KMS-11 (cell line): ENCODE measurements around the gene LRRFIP1.
"Not testable (repeated sequence)": the region's sequence is repeated elsewhere in the genome, so short reads cannot be mapped to it uniquely, and the experiment has no call there.

Experiments used
- H2AFZ ChIP-seq: fragments of 200-600 bp; sonication (generic); 2 replicates; pipeline ENCODE4 v1.6.1; 2016; ENCODE audit warnings: antibody characterized with exemption, mixed run types, low read depth
- H3K27ac ChIP-seq: fragments of 200-600 bp; sonication (generic); 2 replicates; pipeline ENCODE4 v1.6.1; 2016; ENCODE audit warnings: mild to moderate bottlenecking, mixed run types
- H3K27me3 ChIP-seq: fragments of 200-600 bp; sonication (generic); 2 replicates; pipeline ENCODE4 v1.6.1; 2017; ENCODE audit warnings: mild to moderate bottlenecking, low read depth, mixed run types, moderate library complexity; ENCODE audit not compliant: insufficient read depth
- H3K36me3 ChIP-seq: fragments of 200-600 bp; sonication (generic); 2 replicates; pipeline ENCODE4 v1.6.1; 2017; ENCODE audit warnings: mild to moderate bottlenecking, mixed run types; ENCODE audit not compliant: insufficient read depth
- H3K4me1 ChIP-seq: fragments of 200-600 bp; sonication (generic); 2 replicates; pipeline ENCODE4 v1.6.1; 2016; ENCODE audit warnings: mild to moderate bottlenecking, low read depth, mixed run types; ENCODE audit not compliant: poor library complexity, severe bottlenecking
- H3K4me2 ChIP-seq: fragments of 200-600 bp; sonication (generic); 2 replicates; pipeline ENCODE4 v1.7.0; 2016; ENCODE audit warnings: mild to moderate bottlenecking, mixed run types
- H3K4me3 ChIP-seq: fragments of 200-600 bp; sonication (generic); IDR thresholded peaks from 2 replicates; pipeline ENCODE4 v1.6.1; 2017; ENCODE audit warnings: low read depth, low read length, mixed read lengths; ENCODE audit not compliant: insufficient read depth
- H3K79me2 ChIP-seq: fragments of 200-600 bp; sonication (generic); 2 replicates; pipeline ENCODE4 v1.6.1; 2016; ENCODE audit warnings: low read depth, mixed run types; ENCODE audit not compliant: insufficient read depth
- H3K9ac ChIP-seq: fragments of 200-600 bp; sonication (generic); 2 replicates; pipeline ENCODE4 v1.6.1; 2016; ENCODE audit warnings: mild to moderate bottlenecking, mixed run types
- H4K20me1 ChIP-seq: fragments of 200-600 bp; sonication (generic); 2 replicates; pipeline ENCODE4 v1.6.1; 2016; ENCODE audit warnings: mild to moderate bottlenecking, mixed run types; ENCODE audit not compliant: insufficient read depth
- CTCF ChIP-seq: fragments of 200-600 bp; sonication (generic); conservative IDR thresholded peaks from 2 replicates; pipeline ENCODE4 v1.6.1; 2017; ENCODE audit warnings: low read depth, mild to moderate bottlenecking, antibody characterized with exemption, low read length, moderate library complexity, mixed read lengths

LRRFIP1 gene

GRCh38 chr2:237779521-237779920 lies 152.1 kb downstream of the LRRFIP1 start:
- Histone ChIP-seq H3K4me1 (peaks cover 2% of the 10 kb centered on the region), H3K27me3 (no peaks in the 10 kb centered on the region), H2AFZ (no peak overlapping the region), H3K36me3 (no peaks in the 10 kb centered on the region; the same call in 1 of the 2 replicates), H3K4me3 (no peak overlapping the region), H3K9ac (no peak overlapping the region), H3K79me2 (no peaks in the 10 kb centered on the region), H4K20me1 (no peaks in the 10 kb centered on the region), H3K27ac (no peak overlapping the region), H3K4me2 (no peak overlapping the region)
- no peak for TF ChIP-seq CTCF

- Histone ChIP-seq H2AFZ (no peak overlapping the region), H3K27ac (no peak overlapping the region), H3K36me3 (no peaks in the 10 kb centered on the region; the same call in 1 of the 2 replicates), H4K20me1 (no peaks in the 10 kb centered on the region), H3K4me3 (no peak overlapping the region), H3K79me2 (no peaks in the 10 kb centered on the region), H3K9ac (no peak overlapping the region), H3K27me3 (no peaks in the 10 kb centered on the region), H3K4me1 (no peaks in the 10 kb centered on the region), H3K4me2 (no peak overlapping the region)
- TF ChIP-seq CTCF: no peak
Measured at GRCh38 chr2:237782181-237782580, 154.8 kb downstream of the LRRFIP1 start.

- H3K27me3 ChIP-seq, H3K27ac ChIP-seq, H3K4me1 ChIP-seq, H3K36me3 ChIP-seq, H4K20me1 ChIP-seq, H3K9ac ChIP-seq, H2AFZ ChIP-seq, H3K4me2 ChIP-seq, H3K79me2 ChIP-seq, H3K4me3 ChIP-seq: not testable (repeated sequence)
Measured at GRCh38 chr2:237783678-237784077, 156.3 kb downstream of the LRRFIP1 start.

- H3K36me3 ChIP-seq: no peaks in the 10 kb centered on the region; the same call in 1 of the 2 replicates
- no peak overlapping the region for H2AFZ ChIP-seq
- no peaks in the 10 kb centered on the region for H3K79me2 ChIP-seq
- H3K9ac ChIP-seq: no peak overlapping the region
- H3K4me2 ChIP-seq: no peak overlapping the region
- no peaks in the 10 kb centered on the region for H3K4me1 ChIP-seq
- H3K27ac ChIP-seq: no peak overlapping the region
- no peaks in the 10 kb centered on the region for H4K20me1 ChIP-seq
- no peak for TF ChIP-seq CTCF
- H3K4me3 ChIP-seq: no peak overlapping the region
- H3K27me3 ChIP-seq: no peaks in the 10 kb centered on the region
Measured at GRCh38 chr2:237786936-237787335, 159.5 kb downstream of the LRRFIP1 start.

GRCh38 chr2:237790353-237790752 lies 163.0 kb downstream of the LRRFIP1 start:
- no peak overlapping the region for H3K27ac ChIP-seq
- no peaks in the 10 kb centered on the region for H3K27me3 ChIP-seq
- no peak for TF ChIP-seq CTCF
- no peaks in the 10 kb centered on the region for H4K20me1 ChIP-seq
- H3K9ac ChIP-seq: no peak overlapping the region
- H3K4me1 ChIP-seq: no peaks in the 10 kb centered on the region
- H3K4me2 ChIP-seq: no peak overlapping the region
- H3K36me3 ChIP-seq: no peaks in the 10 kb centered on the region; the same call in 1 of the 2 replicates
- no peaks in the 10 kb centered on the region for H3K79me2 ChIP-seq
- H2AFZ ChIP-seq: no peak overlapping the region
- no peak overlapping the region for H3K4me3 ChIP-seq
